Renal cortex interstitium (tissue), 15 donors: ENCODE measurements around the gene DHRS13. TPM values are rescaled to one million over a fixed set of nuclear protein-coding genes. Genes with fewer than 3 reads are reported as not detected.

Experiments
- DNase-seq, 11 donors: peaks; one replicate each; pipeline ENCODE4 v3.0.0-alpha.2; 2013; ENCODE audit warnings: low read depth in 9 of 11, low spot score in 4 of 11; ENCODE audit errors: extremely low read depth in 1 of 11
- long read RNA-seq, 16 experiments: transcript quantifications; one replicate each; lab custom pipeline, GENCODE V29; 2026
- polyA plus RNA-seq, 3 donors: library from polyadenylated mRNA; unstranded; fragments of 120-200 nt; gene quantifications; one replicate each; pipeline ENCODE4 v1.2.1, GENCODE V29; 2013; ENCODE audit not compliant: insufficient read length in 3 of 3

DHRS13 gene
- 10 to 100 TPM in 2 of 3 donors, 1 to 10 TPM in 1; 9.7 to 17.9 (median 17.6) TPM for polyA plus RNA-seq
- long read RNA-seq, donor 1, partial matches to known transcripts: 0 of 5 reads
- long read RNA-seq, donor 1, other reads (novel, unspliced or antisense): 0 of 5 reads
- long read RNA-seq, donor 2, transcript DHRS13-201 (5 exons, 1,921 nt): major isoform, 5 of 7 reads
- long read RNA-seq, donor 2, partial matches to known transcripts: 0 of 7 reads
- long read RNA-seq, donor 2, other reads (novel, unspliced or antisense): 0 of 7 reads
- long read RNA-seq, donor 3, transcript DHRS13-201 (5 exons, 1,921 nt): major isoform, 14 of 20 reads
- long read RNA-seq, donor 3, transcript DHRS13-202 (4 exons, 2,037 nt): minor isoform, 5 of 20 reads
- long read RNA-seq, donor 3, partial matches to known transcripts: 0 of 20 reads
- long read RNA-seq, donor 3, other reads (novel, unspliced or antisense): 0 of 20 reads
- long read RNA-seq, donor 4, transcript DHRS13-201 (5 exons, 1,921 nt): major isoform, 12 of 12 reads
- long read RNA-seq, donor 4, partial matches to known transcripts: 0 of 12 reads
- long read RNA-seq, donor 4, other reads (novel, unspliced or antisense): 0 of 12 reads
- long read RNA-seq, donor 5: 0 reads
- long read RNA-seq, donor 6, transcript DHRS13-201 (5 exons, 1,921 nt): major isoform, 7 of 7 reads
- long read RNA-seq, donor 6, partial matches to known transcripts: 0 of 7 reads
- long read RNA-seq, donor 6, other reads (novel, unspliced or antisense): 0 of 7 reads
- long read RNA-seq, donor 7, transcript DHRS13-201 (5 exons, 1,921 nt): major isoform, 5 of 7 reads
- long read RNA-seq, donor 7, partial matches to known transcripts: 0 of 7 reads
- long read RNA-seq, donor 7, other reads (novel, unspliced or antisense): 0 of 7 reads
- long read RNA-seq, donor 8: 0 reads
- long read RNA-seq, donor 9, transcript DHRS13-201 (5 exons, 1,921 nt): major isoform, 10 of 12 reads
- long read RNA-seq, donor 9, partial matches to known transcripts: 0 of 12 reads
- long read RNA-seq, donor 9, other reads (novel, unspliced or antisense): 0 of 12 reads
- long read RNA-seq, donor 10, transcript DHRS13-201 (5 exons, 1,921 nt): major isoform, 14 of 14 reads
- long read RNA-seq, donor 10, partial matches to known transcripts: 0 of 14 reads
- long read RNA-seq, donor 10, other reads (novel, unspliced or antisense): 0 of 14 reads
- long read RNA-seq, donor 11, transcript DHRS13-201 (5 exons, 1,921 nt): major isoform, 10 of 11 reads
- long read RNA-seq, donor 11, partial matches to known transcripts: 0 of 11 reads
- long read RNA-seq, donor 11, other reads (novel, unspliced or antisense): 0 of 11 reads
- long read RNA-seq, donor 12, partial matches to known transcripts: 0 of 2 reads
- long read RNA-seq, donor 12, other reads (novel, unspliced or antisense): 0 of 2 reads
- long read RNA-seq, donor 13: 0 reads
- long read RNA-seq, donor 14, partial matches to known transcripts: 0 of 5 reads
- long read RNA-seq, donor 14, other reads (novel, unspliced or antisense): 0 of 5 reads
- long read RNA-seq, donor 15, partial matches to known transcripts: 0 of 1 reads
- long read RNA-seq, donor 15, other reads (novel, unspliced or antisense): 0 of 1 reads
- long read RNA-seq, donor 16, transcript DHRS13-201 (5 exons, 1,921 nt): major isoform, 38 of 43 reads
- long read RNA-seq, donor 16, partial matches to known transcripts: 0 of 43 reads
- long read RNA-seq, donor 16, other reads (novel, unspliced or antisense): 0 of 43 reads

GRCh38 chr17:28902819-28903545 lies at the start of gene DHRS13:
Gene DHRS13 (minus strand): TSS chr17:28903079. CDS start chr17:28902944, 135 bp downstream.
- peak; percentile 76 to 92 (median 90) for DNase-seq

GRCh38 chr17:28951991-28952975 lies 49.4 kb upstream of the DHRS13 start:
- peak; percentile 95 to 99 (median 98) for DNase-seq

- peak; percentile 98 to 100 (median 100) for DNase-seq
These were observed 48.6 kb upstream of the DHRS13 start, which contains the start of gene PHF12 for GRCh38 chr17:28951428-28951990. Gene PHF12 (minus strand): TSS chr17:28951518. CDS start chr17:28950960, 558 bp downstream.

- no peak for DNase-seq
These were observed 48.0 kb upstream of the DHRS13 start for GRCh38 chr17:28950752-28951427.

- no peak for DNase-seq
These were observed 47.3 kb upstream of the DHRS13 start for GRCh38 chr17:28950017-28950751.

GRCh38 chr17:28949185-28950016 lies 46.5 kb upstream of the DHRS13 start:
- peak in 1 of 11 donors; percentile 58 for DNase-seq

- no peak for DNase-seq
These were observed 46.0 kb upstream of the DHRS13 start for GRCh38 chr17:28948873-28949184.

GRCh38 chr17:28948342-28948741 lies 45.5 kb upstream of the DHRS13 start:
- DNase-seq: no peak

GRCh38 chr17:28947639-28948038 lies 44.8 kb upstream of the DHRS13 start:
- no peak for DNase-seq

- no peak for DNase-seq
These were observed 43.4 kb upstream of the DHRS13 start for GRCh38 chr17:28946239-28946638.

- no peak for DNase-seq
These were observed 42.2 kb upstream of the DHRS13 start for GRCh38 chr17:28944862-28945741.

GRCh38 chr17:28944343-28944742 lies 41.5 kb upstream of the DHRS13 start:
- no peak for DNase-seq

GRCh38 chr17:28942925-28943324 lies 40.0 kb upstream of the DHRS13 start:
- DNase-seq: no peak
